ENCODE results near the gene GPR37.

- TF ChIP-seq, protein P1, sequence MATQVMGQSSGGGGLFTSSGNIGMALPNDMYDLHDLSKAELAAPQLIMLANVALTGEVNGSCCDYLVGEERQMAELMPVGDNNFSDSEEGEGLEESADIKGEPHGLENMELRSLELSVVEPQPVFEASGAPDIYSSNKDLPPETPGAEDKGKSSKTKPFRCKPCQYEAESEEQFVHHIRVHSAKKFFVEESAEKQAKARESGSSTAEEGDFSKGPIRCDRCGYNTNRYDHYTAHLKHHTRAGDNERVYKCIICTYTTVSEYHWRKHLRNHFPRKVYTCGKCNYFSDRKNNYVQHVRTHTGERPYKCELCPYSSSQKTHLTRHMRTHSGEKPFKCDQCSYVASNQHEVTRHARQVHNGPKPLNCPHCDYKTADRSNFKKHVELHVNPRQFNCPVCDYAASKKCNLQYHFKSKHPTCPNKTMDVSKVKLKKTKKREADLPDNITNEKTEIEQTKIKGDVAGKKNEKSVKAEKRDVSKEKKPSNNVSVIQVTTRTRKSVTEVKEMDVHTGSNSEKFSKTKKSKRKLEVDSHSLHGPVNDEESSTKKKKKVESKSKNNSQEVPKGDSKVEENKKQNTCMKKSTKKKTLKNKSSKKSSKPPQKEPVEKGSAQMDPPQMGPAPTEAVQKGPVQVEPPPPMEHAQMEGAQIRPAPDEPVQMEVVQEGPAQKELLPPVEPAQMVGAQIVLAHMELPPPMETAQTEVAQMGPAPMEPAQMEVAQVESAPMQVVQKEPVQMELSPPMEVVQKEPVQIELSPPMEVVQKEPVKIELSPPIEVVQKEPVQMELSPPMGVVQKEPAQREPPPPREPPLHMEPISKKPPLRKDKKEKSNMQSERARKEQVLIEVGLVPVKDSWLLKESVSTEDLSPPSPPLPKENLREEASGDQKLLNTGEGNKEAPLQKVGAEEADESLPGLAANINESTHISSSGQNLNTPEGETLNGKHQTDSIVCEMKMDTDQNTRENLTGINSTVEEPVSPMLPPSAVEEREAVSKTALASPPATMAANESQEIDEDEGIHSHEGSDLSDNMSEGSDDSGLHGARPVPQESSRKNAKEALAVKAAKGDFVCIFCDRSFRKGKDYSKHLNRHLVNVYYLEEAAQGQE (IDR thresholded peaks at IDR 0.05; ENCODE audit: low read depth, low read length) = no peak
- TF ChIP-seq ELF1 (IDR thresholded peaks at IDR 0.05) = no peak
- TF ChIP-seq, protein P2, sequence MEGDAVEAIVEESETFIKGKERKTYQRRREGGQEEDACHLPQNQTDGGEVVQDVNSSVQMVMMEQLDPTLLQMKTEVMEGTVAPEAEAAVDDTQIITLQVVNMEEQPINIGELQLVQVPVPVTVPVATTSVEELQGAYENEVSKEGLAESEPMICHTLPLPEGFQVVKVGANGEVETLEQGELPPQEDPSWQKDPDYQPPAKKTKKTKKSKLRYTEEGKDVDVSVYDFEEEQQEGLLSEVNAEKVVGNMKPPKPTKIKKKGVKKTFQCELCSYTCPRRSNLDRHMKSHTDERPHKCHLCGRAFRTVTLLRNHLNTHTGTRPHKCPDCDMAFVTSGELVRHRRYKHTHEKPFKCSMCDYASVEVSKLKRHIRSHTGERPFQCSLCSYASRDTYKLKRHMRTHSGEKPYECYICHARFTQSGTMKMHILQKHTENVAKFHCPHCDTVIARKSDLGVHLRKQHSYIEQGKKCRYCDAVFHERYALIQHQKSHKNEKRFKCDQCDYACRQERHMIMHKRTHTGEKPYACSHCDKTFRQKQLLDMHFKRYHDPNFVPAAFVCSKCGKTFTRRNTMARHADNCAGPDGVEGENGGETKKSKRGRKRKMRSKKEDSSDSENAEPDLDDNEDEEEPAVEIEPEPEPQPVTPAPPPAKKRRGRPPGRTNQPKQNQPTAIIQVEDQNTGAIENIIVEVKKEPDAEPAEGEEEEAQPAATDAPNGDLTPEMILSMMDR (IDR thresholded peaks at IDR 0.05) = no peak
- no peak for TF ChIP-seq FOSL2 (IDR thresholded peaks at IDR 0.05; ENCODE audit: borderline replicate concordance, low read depth)
These were observed 11.7 kb upstream of the GPR37 start for GRCh38 chr7:124777268-124777667.

Measured in SK-N-SH (cell line).